Renal pelvis (tissue), 4 donors: ENCODE measurements around the gene PCDHAC1. TPM values are rescaled to one million over a fixed set of nuclear protein-coding genes. Genes with fewer than 3 reads are reported as not detected.

Experiments
- DNase-seq: peaks from one replicate; pipeline ENCODE4 v3.0.0-alpha.2; 2013
- polyA plus RNA-seq, 3 donors: library from polyadenylated mRNA; unstranded; fragments of 120-200 nt; gene quantifications; one replicate each; pipeline ENCODE4 v1.2.1, GENCODE V29; 2013; ENCODE audit not compliant: insufficient read length in 3 of 3

PCDHAC1 gene
- polyA plus RNA-seq, 3 donors: 0.06 to 0.10 (median 0.06) TPM

DNA sequence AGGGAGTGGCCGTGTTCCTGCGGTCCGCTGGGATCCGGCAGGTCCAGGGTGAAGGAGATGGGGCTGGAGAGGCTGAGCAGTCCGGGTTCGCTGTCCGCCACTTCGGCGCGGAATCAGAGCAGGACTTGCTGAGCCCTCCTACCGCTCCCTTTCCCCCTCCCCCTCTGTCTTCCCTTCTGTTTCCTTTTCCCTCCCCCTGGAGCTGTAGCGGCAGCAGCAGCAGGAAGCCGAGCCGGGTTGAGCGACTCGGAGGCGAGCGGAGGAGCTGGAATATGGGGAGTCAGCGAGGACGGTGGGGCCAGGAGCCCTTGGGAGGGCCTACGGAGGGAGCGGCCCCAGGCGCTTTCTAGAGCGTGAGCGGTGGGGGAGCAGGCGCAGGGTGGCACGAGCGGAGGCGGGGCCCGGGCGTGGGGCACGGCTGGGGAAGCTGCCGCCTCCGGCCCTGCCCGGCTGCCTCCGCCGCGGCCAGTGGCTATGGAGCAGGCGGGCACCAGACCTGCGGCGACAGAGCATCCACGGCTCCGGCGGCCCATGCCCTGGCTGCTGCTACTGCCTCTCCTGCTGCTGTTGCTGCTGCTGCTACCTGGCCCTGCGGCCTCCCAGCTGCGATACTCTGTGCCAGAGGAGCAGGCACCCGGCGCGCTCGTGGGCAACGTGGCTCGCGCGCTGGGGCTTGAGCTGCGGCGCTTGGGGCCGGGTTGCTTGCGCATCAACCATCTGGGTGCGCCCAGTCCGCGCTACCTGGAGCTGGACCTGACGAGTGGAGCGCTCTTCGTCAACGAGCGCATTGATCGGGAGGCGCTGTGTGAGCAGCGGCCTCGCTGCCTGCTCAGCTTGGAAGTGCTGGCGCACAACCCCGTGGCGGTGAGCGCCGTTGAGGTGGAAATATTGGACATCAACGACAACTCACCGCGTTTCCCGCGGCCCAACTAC, 40.5 kb downstream of the PCDHAC1 start, which contains the start of gene PCDHAC2:
TSS of gene PCDHAC2 (plus strand) at position 184 of the 933 bp plus-strand sequence. CDS start at position 475, 291 bp downstream.
- DNase-seq: peak; percentile 34

DNA sequence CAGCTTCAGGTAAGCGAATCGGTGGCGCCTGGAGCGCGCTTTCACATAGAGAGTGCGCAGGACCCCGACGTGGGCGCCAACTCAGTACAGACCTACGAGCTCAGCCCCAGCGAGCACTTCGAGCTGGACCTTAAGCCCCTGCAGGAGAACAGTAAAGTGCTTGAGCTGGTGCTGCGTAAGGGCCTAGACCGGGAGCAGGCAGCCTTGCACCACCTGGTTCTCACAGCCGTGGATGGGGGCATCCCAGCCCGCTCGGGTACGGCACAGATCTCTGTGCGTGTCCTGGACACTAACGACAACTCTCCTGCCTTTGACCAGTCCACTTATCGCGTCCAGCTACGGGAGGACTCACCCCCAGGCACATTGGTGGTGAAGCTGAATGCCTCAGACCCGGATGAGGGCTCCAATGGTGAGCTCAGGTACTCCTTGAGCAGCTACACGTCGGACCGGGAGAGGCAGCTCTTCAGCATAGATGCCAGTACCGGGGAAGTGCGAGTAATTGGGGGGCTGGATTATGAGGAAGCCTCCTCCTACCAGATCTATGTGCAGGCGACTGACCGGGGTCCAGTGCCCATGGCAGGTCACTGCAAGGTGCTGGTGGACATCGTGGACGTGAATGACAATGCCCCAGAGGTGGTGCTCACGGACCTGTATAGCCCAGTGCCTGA, 41.3 kb downstream of the PCDHAC1 start:
- no peak for DNase-seq

DNA sequence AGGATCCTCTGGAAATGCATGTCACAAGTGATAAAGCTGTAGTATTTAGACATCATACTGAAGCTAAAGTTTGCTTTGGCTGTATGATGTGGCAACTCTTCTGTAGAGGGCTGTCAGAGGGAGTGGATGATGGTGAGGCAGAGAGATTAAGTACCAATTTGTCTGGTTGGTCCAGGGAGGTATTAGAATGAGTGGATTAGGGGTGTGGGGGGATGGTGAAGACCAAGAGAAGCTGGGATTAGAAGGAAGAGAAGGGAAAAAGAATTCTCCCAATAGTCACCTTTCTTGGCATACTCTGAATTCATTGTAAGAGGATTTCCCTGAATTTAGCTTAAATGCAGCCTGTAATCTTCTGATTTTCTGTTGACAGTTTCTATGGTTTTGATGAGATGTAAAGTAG, 43.8 kb downstream of the PCDHAC1 start:
- no peak for DNase-seq

DNA sequence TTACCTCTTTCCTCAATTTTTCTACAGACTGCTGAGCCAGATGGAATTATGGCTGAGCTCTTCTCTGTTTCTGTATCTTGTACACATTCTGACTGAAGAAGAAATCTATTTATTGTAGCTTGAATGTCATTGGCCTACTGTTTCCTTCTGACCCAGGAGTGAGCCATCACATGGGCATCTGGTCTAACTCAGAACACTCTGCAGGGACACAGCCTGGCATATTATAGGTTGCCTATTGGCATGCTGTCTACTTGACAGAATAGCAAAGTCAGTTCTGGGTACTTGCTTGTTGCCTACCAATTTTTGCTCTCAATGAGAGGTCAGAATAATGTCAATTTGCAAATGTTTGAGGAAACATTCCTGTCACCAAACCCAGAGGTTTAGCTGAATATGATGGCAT, 47.5 kb downstream of the PCDHAC1 start:
- DNase-seq: no peak

DNA sequence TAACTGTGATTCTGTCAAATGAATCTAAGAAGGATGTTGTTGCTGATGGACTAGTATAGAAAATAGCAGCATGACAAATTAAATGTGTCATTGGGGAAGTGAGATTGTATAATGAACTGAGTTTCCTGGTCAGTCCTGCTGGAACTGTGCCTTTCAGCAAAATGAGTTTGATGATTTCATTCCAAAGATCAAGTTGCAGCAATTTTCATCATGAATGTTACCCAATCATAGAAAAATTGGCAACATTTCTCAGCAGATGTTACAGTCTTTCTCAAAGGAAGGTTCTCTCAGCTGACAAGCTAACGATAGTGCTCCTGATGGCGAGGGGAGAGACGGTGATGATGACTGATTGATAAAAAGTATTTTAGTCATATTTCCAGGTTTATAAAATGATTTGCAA, 50.9 kb downstream of the PCDHAC1 start:
- no peak for DNase-seq

DNA sequence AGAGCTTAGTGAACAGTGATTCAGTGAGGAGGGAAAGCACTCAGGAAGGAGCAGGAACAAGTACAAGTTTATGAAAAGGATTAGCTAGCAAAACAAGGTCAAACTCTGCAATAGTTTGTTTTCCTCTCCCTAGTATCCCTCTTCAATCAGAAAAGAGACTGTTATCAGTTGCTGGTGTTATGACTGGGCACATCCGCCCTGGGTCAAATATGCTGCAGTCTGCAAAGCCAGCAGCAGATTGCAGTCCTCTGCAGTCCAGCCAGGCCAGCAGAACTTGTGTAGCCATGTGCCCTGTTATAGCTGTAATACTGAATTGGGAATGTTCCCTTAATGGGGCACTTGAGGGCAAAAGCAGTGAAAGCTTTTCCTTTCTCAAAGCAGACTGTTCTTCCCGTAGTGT, 52.2 kb downstream of the PCDHAC1 start:
- no peak for DNase-seq

DNA sequence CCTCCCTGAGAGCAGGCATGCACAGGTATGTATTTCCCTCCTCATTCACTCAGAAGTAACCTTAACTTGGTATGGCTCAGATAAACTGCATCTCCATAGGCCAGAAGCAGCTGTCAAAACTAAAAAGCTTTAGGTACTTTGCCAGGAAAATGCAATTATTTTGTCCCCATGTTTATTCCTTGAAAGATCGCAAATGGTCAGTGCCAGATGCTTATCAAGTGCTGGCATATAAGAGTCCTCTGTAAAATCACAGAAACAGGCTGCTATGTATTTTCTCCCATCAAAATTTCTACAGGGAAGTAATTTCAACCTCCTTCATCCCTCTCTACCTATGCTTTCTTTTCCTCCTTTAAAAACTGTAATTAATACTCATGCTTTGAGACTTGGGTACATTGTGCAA, 52.9 kb downstream of the PCDHAC1 start:
- DNase-seq: no peak

Other genes starting within 250 kb of the PCDHAC1 start
- gene HARS1, start 234.9 kb upstream of the PCDHAC1 start, polyA plus RNA-seq: 10 to 100 TPM; 67.5 to 81.8 (median 75.1) TPM
- gene HARS2, start 234.8 kb upstream of the PCDHAC1 start, polyA plus RNA-seq: 10 to 100 TPM; 43.1 to 62.8 (median 55.1) TPM
- 100 to 1,000 TPM in 2 of 3 donors, 10 to 100 TPM in 1; 97.1 to 131 (median 127) TPM for gene ZMAT2, start 225.9 kb upstream of the PCDHAC1 start, polyA plus RNA-seq
- gene PCDHA1, start 140.2 kb upstream of the PCDHAC1 start, polyA plus RNA-seq: under 1 TPM in 1 of 3 donors, not detected in 2; 0.15 TPM
- gene PCDHA2, start 131.4 kb upstream of the PCDHAC1 start, polyA plus RNA-seq: under 1 TPM; 0.18 to 0.32 (median 0.20) TPM
- under 1 TPM; 0.33 to 0.40 (median 0.38) TPM for gene PCDHA3, start 125.2 kb upstream of the PCDHAC1 start, polyA plus RNA-seq
- 1 to 10 TPM in 1 of 3 donors, under 1 TPM in 2; 0.73 to 1.2 (median 0.81) TPM for gene PCDHA4, start 119.2 kb upstream of the PCDHAC1 start, polyA plus RNA-seq
- under 1 TPM; 0.09 to 0.18 (median 0.14) TPM for gene PCDHA5, start 104.7 kb upstream of the PCDHAC1 start, polyA plus RNA-seq
- gene PCDHA6, start 98.3 kb upstream of the PCDHAC1 start, polyA plus RNA-seq: under 1 TPM; 0.25 to 0.37 (median 0.32) TPM
- gene PCDHA7, start 92.0 kb upstream of the PCDHAC1 start, polyA plus RNA-seq: under 1 TPM; 0.19 to 0.47 (median 0.34) TPM
- gene PCDHA8, start 85.1 kb upstream of the PCDHAC1 start, polyA plus RNA-seq: under 1 TPM in 1 of 3 donors, not detected in 2; 0.10 TPM
- under 1 TPM; 0.03 to 0.08 (median 0.06) TPM for gene PCDHA9, start 77.9 kb upstream of the PCDHAC1 start, polyA plus RNA-seq
- under 1 TPM; 0.33 to 0.59 (median 0.39) TPM for gene PCDHA10, start 70.4 kb upstream of the PCDHAC1 start, polyA plus RNA-seq
- under 1 TPM; 0.05 to 0.24 (median 0.18) TPM for gene PCDHA11, start 57.3 kb upstream of the PCDHAC1 start, polyA plus RNA-seq
- under 1 TPM in 2 of 3 donors, not detected in 1; 0.07 to 0.14 TPM for gene PCDHA12, start 51.0 kb upstream of the PCDHAC1 start, polyA plus RNA-seq
- under 1 TPM in 1 of 3 donors, not detected in 2; 0.07 TPM for gene PCDHA13, start 44.2 kb upstream of the PCDHAC1 start, polyA plus RNA-seq
- under 1 TPM; 0.29 to 0.71 (median 0.53) TPM for gene PCDHAC2, start 40.2 kb downstream of the PCDHAC1 start, polyA plus RNA-seq
- under 1 TPM; 0.04 to 0.15 (median 0.08) TPM for gene PCDHB1, start 125.1 kb downstream of the PCDHAC1 start, polyA plus RNA-seq
- 1 to 10 TPM; 4.5 to 8.4 (median 4.9) TPM for gene PCDHB2, start 168.3 kb downstream of the PCDHAC1 start, polyA plus RNA-seq
- gene PCDHB3, start 174.2 kb downstream of the PCDHAC1 start, polyA plus RNA-seq: 1 to 10 TPM; 3.7 to 4.7 (median 3.8) TPM
- gene PCDHB4, start 195.5 kb downstream of the PCDHAC1 start, polyA plus RNA-seq: 1 to 10 TPM in 2 of 3 donors, under 1 TPM in 1; 0.97 to 2.1 (median 2.0) TPM
- gene PCDHB5, start 208.9 kb downstream of the PCDHAC1 start, polyA plus RNA-seq: 1 to 10 TPM; 5.3 to 9.5 (median 9.1) TPM
- 1 to 10 TPM; 1.6 to 3.1 (median 3.0) TPM for gene PCDHB6, start 223.8 kb downstream of the PCDHAC1 start, polyA plus RNA-seq
- gene PCDHB7, start 246.3 kb downstream of the PCDHAC1 start, polyA plus RNA-seq: 1 to 10 TPM; 3.5 to 4.4 (median 4.2) TPM